Ovary (tissue), 1 donor: Measurements from ENCODE around the gene EPX.

ENCODE experiments used
- EP300 ChIP-seq: sonication (generic); formaldehyde crosslinking; IDR thresholded peaks from one replicate; pipeline ENCODE4 v1.6.1; 2017; ENCODE audit warnings: antibody characterized with exemption
- POLR2A ChIP-seq: fragments of 450-650 bp; IDR thresholded peaks from one replicate; pipeline ENCODE4 v1.6.1; 2017; ENCODE audit warnings: antibody characterized with exemption, mild to moderate bottlenecking, moderate library complexity

DNA sequence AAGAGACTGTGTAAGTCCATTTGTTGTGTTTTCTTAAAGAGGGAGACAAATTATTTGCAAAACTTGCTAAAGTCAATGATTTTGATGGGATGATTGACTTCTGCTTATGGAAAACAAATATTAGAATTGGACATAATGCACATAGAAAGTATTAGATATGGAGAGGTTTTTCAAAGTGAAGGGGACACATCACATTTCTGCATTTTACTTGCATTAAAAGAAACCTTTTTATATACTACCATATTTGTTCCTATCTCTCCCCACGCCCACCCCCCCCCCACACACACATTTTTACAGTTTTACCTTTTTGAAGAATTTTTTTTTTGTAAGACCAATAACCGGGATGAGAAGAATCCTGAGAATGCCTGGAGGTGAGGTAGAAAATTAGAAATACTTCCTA is 34.3 kb upstream of the EPX start:
- TF ChIP-seq EP300: no peak
- no peak for TF ChIP-seq POLR2A
